ENCODE results near the gene GOLGA6L10.
"Not testable (repeated sequence)": the region's sequence is repeated elsewhere in the genome, so short reads cannot be mapped to it uniquely, and the experiment has no call there.

GOLGA6L10 gene

GRCh38 chr15:82349375-82349774, at the start of gene GOLGA6L10:
Gene GOLGA6L10 (minus strand): TSS chr15:82349475. CDS start chr15:82349375, 100 bp downstream.
- DNase-seq (ENCODE audit: low read depth), result not testable (repeated sequence)

GRCh38 chr15:82398785-82399184, 49.5 kb upstream of the GOLGA6L10 start:
- DNase-seq (ENCODE audit: low read depth), result no peak

GRCh38 chr15:82397817-82398216, 48.5 kb upstream of the GOLGA6L10 start:
- DNase-seq (ENCODE audit: low read depth), result no peak

GRCh38 chr15:82395788-82396187, 46.5 kb upstream of the GOLGA6L10 start:
- DNase-seq (ENCODE audit: low read depth), result not testable (repeated sequence)

GRCh38 chr15:82393671-82394070, 44.4 kb upstream of the GOLGA6L10 start:
- no peak for DNase-seq (ENCODE audit: low read depth)

- not testable (repeated sequence) for DNase-seq (ENCODE audit: low read depth)
Measured at GRCh38 chr15:82392077-82392476, 42.8 kb upstream of the GOLGA6L10 start.

GRCh38 chr15:82390152-82390551, 40.9 kb upstream of the GOLGA6L10 start:
- DNase-seq (ENCODE audit: low read depth), result not testable (repeated sequence)

GRCh38 chr15:82387209-82387608, 37.9 kb upstream of the GOLGA6L10 start:
- DNase-seq (ENCODE audit: low read depth), result not testable (repeated sequence)

- not testable (repeated sequence) for DNase-seq (ENCODE audit: low read depth)
Measured at GRCh38 chr15:82381330-82381955, 32.2 kb upstream of the GOLGA6L10 start.

GRCh38 chr15:82379552-82379951, 30.3 kb upstream of the GOLGA6L10 start:
- not testable (repeated sequence) for DNase-seq (ENCODE audit: low read depth)

- not testable (repeated sequence) for DNase-seq (ENCODE audit: low read depth)
Measured at GRCh38 chr15:82373661-82374060, 24.4 kb upstream of the GOLGA6L10 start.

- DNase-seq (ENCODE audit: low read depth), result no peak
Measured at GRCh38 chr15:82371656-82372055, 22.4 kb upstream of the GOLGA6L10 start.

GRCh38 chr15:82367790-82368189, 18.5 kb upstream of the GOLGA6L10 start:
- not testable (repeated sequence) for DNase-seq (ENCODE audit: low read depth)

- peak; percentile 5 for DNase-seq (ENCODE audit: low read depth)
Measured at GRCh38 chr15:82365692-82366323, 16.5 kb upstream of the GOLGA6L10 start.

GRCh38 chr15:82364548-82364947, 15.3 kb upstream of the GOLGA6L10 start:
- not testable (repeated sequence) for DNase-seq (ENCODE audit: low read depth)

- DNase-seq (ENCODE audit: low read depth), result not testable (repeated sequence)
Measured at GRCh38 chr15:82362790-82363189, 13.5 kb upstream of the GOLGA6L10 start.

- DNase-seq (ENCODE audit: low read depth), result not testable (repeated sequence)
Measured at GRCh38 chr15:82360618-82361017, 11.3 kb upstream of the GOLGA6L10 start.

- not testable (repeated sequence) for DNase-seq (ENCODE audit: low read depth)
Measured at GRCh38 chr15:82355055-82355454, 5.8 kb upstream of the GOLGA6L10 start.

- DNase-seq (ENCODE audit: low read depth), result not testable (repeated sequence)
Measured at GRCh38 chr15:82354546-82354945, 5.3 kb upstream of the GOLGA6L10 start.

- DNase-seq (ENCODE audit: low read depth), result not testable (repeated sequence)
Measured at GRCh38 chr15:82347645-82348044, 1.6 kb downstream of the GOLGA6L10 start.

GRCh38 chr15:82345176-82345575, 4.1 kb downstream of the GOLGA6L10 start:
- not testable (repeated sequence) for DNase-seq (ENCODE audit: low read depth)

GRCh38 chr15:82344421-82344820, 4.9 kb downstream of the GOLGA6L10 start:
- not testable (repeated sequence) for DNase-seq (ENCODE audit: low read depth)

- DNase-seq (ENCODE audit: low read depth), result not testable (repeated sequence)
Measured at GRCh38 chr15:82343851-82344250, 5.4 kb downstream of the GOLGA6L10 start.
